PC-3 (cell line): ENCODE measurements around the gene USP27X. TPM values are rescaled to one million over a fixed set of nuclear protein-coding genes. Genes with fewer than 3 reads are reported as not detected.

Experiments
- ATAC-seq: fragments of 200-7000 bp; cut with Tn5 transposase; 2 replicates; pipeline ENCODE4 v1.9.1; 2020; ENCODE audit warnings: mild to moderate bottlenecking, moderate library complexity
- BruUV-seq: library from RNA; stranded (reverse); fragments of 400-500 nt; replicated peaks from 2 replicates; lab custom pipeline; 2021; lab: Mats Ljungman, UMichigan
- CTCF ChIA-PET: fragments of 300-600 bp; sonication (Branson Sonifier 250); formaldehyde crosslinking; loops from one replicate; lab custom pipeline; 2022; ENCODE audit warnings: antibody characterized with exemption; lab: Charles Lee
- POLR2A ChIA-PET: fragments of 300-600 bp; sonication (Branson Sonifier 250); formaldehyde crosslinking; loops from one replicate; lab custom pipeline; 2022; ENCODE audit warnings: antibody characterized with exemption; ENCODE audit not compliant: unreplicated experiment; lab: Charles Lee
- DNase-seq: peaks from one replicate; pipeline ENCODE4 v3.0.0-alpha.2; 2015
- H2AFZ ChIP-seq: fragments of 300-600 bp; sonication (generic); 2 replicates; pipeline ENCODE4 v1.6.0; 2016; ENCODE audit warnings: antibody characterized with exemption, low read length
- H3F3A ChIP-seq: fragments of 300-600 bp; sonication (generic); one replicate; pipeline ENCODE4 v1.6.0; 2017; ENCODE audit warnings: antibody characterized with exemption, low read length, control low read depth, mild to moderate bottlenecking; ENCODE audit not compliant: unreplicated experiment
- H3K27ac ChIP-seq: fragments of 300-600 bp; sonication (generic); 2 replicates; pipeline ENCODE4 v1.5.1; 2016; ENCODE audit warnings: mild to moderate bottlenecking, low read length
- H3K27me3 ChIP-seq: fragments of 300-600 bp; sonication (generic); 2 replicates; pipeline ENCODE4 v1.6.1; 2016; ENCODE audit warnings: low read length, mixed read lengths
- H3K36me3 ChIP-seq: fragments of 300-600 bp; sonication (generic); 2 replicates; pipeline ENCODE4 v1.6.1; 2016; ENCODE audit warnings: low read depth, mixed run types, low read length, mixed read lengths
- H3K4me1 ChIP-seq: fragments of 300-600 bp; sonication (generic); 2 replicates; pipeline ENCODE4 v1.5.1; 2016; ENCODE audit warnings: low read length; ENCODE audit not compliant: insufficient read depth
- H3K4me2 ChIP-seq: fragments of 300-600 bp; sonication (generic); 2 replicates; pipeline ENCODE4 v1.6.0; 2016; ENCODE audit warnings: low read length
- H3K4me3 ChIP-seq: fragments of 300-600 bp; sonication (generic); 2 replicates; pipeline ENCODE4 v1.5.1; 2016; ENCODE audit warnings: mild to moderate bottlenecking, low read length, mixed read lengths
- H3K79me2 ChIP-seq: fragments of 300-600 bp; sonication (generic); 2 replicates; pipeline ENCODE4 v1.6.1; 2017; ENCODE audit warnings: low read length, mixed read lengths
- H3K9ac ChIP-seq: fragments of 300-600 bp; sonication (generic); 2 replicates; pipeline ENCODE4 v1.6.0; 2016; ENCODE audit warnings: mild to moderate bottlenecking, low read length
- H3K9me2 ChIP-seq: fragments of 300-600 bp; sonication (generic); replicated peaks from 2 replicates; pipeline ENCODE4 v1.6.1; 2016; ENCODE audit warnings: mixed run types, low read length, mixed read lengths
- H3K9me3 ChIP-seq: fragments of 300-600 bp; sonication (generic); 2 replicates; pipeline ENCODE4 v1.6.1; 2016; ENCODE audit warnings: low read length, mixed read lengths
- H4K20me1 ChIP-seq: fragments of 300-600 bp; sonication (generic); 2 replicates; pipeline ENCODE4 v1.6.1; 2016; ENCODE audit warnings: low read length, mixed read lengths
- EZH2 ChIP-seq: fragments of 300-600 bp; sonication (generic); IDR thresholded peaks from one replicate; pipeline ENCODE4 v1.6.1; 2017; ENCODE audit warnings: antibody characterized with exemption, mild to moderate bottlenecking, low read length; ENCODE audit not compliant: unreplicated experiment
- EZH2phosphoT487 ChIP-seq: fragments of 300-600 bp; sonication (generic); IDR thresholded peaks from 2 replicates; pipeline ENCODE4 v1.6.1; 2018; ENCODE audit warnings: mild to moderate bottlenecking, antibody characterized with exemption, low read length, borderline replicate concordance
- intact Hi-C: fragments of 100-400 bp; cut with micrococcal nuclease; formaldehyde crosslinking; loops from 2 replicates; pipeline ENCODE4 v1.9.0; 2023
- total RNA-seq: library from RNA; depleted of rRNA; stranded (reverse); fragments of >200 nt; gene quantifications from 2 replicates; pipeline ENCODE4 v1.2.3, GENCODE V29; 2014
- TF ChIP-seq, protein P1 (sequence below): fragments of 300-600 bp; sonication (generic); conservative IDR thresholded peaks from 2 replicates; pipeline ENCODE4 v1.5.1; 2017; ENCODE audit warnings: antibody characterized with exemption, low read depth, mild to moderate bottlenecking, low read length

USP27X gene
- total RNA-seq, 1 experiment from 2014 or later: 0.62 TPM

DNA sequence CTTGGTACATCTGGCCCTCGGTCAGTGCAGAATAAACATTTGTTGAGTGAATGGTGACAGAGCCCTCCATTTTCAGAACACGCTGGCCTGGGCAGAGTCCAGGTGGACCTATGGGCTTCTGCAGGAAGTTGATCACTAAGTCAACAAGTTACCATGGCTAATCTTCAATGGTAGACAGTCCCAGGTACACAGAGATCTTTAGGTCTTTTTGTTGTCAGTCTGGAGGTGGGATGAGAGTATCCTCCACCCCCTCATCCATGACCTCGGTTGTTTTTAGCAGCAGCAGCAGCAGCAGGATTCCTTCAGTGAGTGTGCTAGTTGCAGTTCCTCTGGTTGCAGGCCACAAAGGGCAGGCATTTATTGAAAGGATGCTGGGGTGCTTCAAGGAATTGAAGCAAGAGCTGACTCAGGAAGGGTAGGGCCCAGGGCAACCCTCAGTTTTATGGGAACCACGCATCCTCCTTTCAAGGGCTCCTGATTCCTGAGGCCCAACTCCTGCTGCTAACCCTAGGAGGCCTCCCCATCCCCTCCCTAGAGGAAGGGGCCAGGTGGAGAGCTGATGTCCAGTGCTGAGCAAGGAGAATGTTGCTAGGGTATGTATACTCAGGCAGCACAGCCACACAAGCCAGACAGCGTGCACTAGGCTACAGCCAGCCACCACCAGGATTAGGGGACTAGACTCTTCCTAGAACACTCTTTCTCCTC is 1.7 kb upstream of the USP27X start:
- Histone ChIP-seq H4K20me1 (no peaks in the 10 kb centered on the region), H2AFZ (no peak overlapping the region), H3K36me3 (no peaks in the 10 kb centered on the region), H3K27ac (no peak overlapping the region), H3K4me1 (peaks cover 8% of the 10 kb centered on the region; the same call in 1 of the 2 replicates), H3K9me3 (no peaks in the 10 kb centered on the region), H3K79me2 (no peaks in the 10 kb centered on the region), H3K9me2 (no peaks in the 10 kb centered on the region), H3K4me2 (no peak overlapping the region), H3F3A (no peaks in the 10 kb centered on the region), H3K27me3 (no peaks in the 10 kb centered on the region), H3K9ac (no peak overlapping the region), H3K4me3 (no peak overlapping the region)
- DNase-seq: no peak
- ChIA-PET POLR2A (no interaction called here), CTCF (no interaction called here)
- no TSS peak for BruUV-seq
- TF ChIP-seq, protein P1, sequence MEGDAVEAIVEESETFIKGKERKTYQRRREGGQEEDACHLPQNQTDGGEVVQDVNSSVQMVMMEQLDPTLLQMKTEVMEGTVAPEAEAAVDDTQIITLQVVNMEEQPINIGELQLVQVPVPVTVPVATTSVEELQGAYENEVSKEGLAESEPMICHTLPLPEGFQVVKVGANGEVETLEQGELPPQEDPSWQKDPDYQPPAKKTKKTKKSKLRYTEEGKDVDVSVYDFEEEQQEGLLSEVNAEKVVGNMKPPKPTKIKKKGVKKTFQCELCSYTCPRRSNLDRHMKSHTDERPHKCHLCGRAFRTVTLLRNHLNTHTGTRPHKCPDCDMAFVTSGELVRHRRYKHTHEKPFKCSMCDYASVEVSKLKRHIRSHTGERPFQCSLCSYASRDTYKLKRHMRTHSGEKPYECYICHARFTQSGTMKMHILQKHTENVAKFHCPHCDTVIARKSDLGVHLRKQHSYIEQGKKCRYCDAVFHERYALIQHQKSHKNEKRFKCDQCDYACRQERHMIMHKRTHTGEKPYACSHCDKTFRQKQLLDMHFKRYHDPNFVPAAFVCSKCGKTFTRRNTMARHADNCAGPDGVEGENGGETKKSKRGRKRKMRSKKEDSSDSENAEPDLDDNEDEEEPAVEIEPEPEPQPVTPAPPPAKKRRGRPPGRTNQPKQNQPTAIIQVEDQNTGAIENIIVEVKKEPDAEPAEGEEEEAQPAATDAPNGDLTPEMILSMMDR: no peak
- TF ChIP-seq EZH2phosphoT487: no peak
- TF ChIP-seq EZH2: no peak
- intact Hi-C loops: loop anchor here (2.0 to 5.0 kb wide), 3 partner anchors 45 to 1247 kb away; partner anchors contain the start of genes AKAP4, CCNB3 and CLCN5
- no peak for ATAC-seq

DNA sequence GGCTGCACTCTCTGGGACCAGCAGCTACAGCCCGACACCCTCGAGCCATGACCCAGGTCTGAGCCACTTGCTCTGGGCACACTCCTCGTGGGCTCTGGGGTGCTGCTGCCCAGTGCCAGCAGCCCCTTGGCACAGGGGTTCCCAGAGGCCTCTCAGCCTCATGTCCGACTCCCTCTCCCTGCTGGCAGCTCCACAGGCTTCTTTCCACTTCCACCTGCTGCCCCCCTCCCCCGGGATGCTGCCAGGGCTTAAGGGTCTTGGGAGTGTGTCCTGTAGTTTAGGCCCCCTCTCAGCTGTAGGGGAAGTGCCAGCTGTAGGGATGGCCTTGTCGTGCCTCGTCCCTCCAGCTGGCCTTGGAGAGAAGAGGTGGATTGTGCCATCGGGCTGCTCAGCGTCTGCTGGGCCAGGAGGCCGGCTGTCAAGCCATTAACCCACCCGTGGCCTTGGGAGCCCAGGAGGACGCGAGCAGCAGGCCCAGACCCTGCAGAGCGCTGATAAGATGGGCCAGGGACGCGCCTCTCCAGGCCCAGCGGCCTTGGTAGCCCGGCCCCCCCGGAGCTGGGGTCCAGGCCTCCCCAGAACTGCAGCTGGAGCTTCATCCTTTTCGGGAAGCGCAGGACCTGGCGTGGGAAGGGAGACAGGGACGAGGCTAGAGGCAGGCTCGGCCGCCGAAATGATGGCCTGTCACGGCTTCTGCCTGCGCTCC is 1.0 kb upstream of the USP27X start:
- no TSS peak for BruUV-seq
- Histone ChIP-seq H4K20me1 (no peaks in the 10 kb centered on the region), H3K27ac (no peak overlapping the region; the same call in 1 of the 2 replicates), H3K4me2 (peak overlapping the region; percentile 80), H3K36me3 (no peaks in the 10 kb centered on the region), H3K9me3 (no peaks in the 10 kb centered on the region), H2AFZ (peak overlapping the region; percentile 80), H3K9ac (peak overlapping the region; percentile 68), H3K4me3 (peak overlapping the region; percentile 68), H3K79me2 (no peaks in the 10 kb centered on the region), H3K27me3 (no peaks in the 10 kb centered on the region), H3K4me1 (peaks cover 8% of the 10 kb centered on the region; the same call in 1 of the 2 replicates), H3F3A (no peaks in the 10 kb centered on the region), H3K9me2 (no peaks in the 10 kb centered on the region)
- DNase-seq: no peak
- CTCF ChIA-PET: interaction anchor here (0.6 kb wide), 1 partner anchor 1061 kb away, joined by 4 read pairs; no protein-coding TSS in a partner anchor
- TF ChIP-seq EZH2phosphoT487 (no peak), EZH2 (no peak)
- TF ChIP-seq, protein P1: no peak
- intact Hi-C loops: loop anchor here (5.0 kb wide), 2 partner anchors 44 to 324 kb away; partner anchors contain the start of genes AKAP4, CCNB3 and CLCN5
- POLR2A ChIA-PET: interaction anchor here (0.5 to 1.0 kb wide), 2 partner anchors 687 to 1120 kb away, joined by 3 to 6 read pairs; no protein-coding TSS in a partner anchor
- ATAC-seq: no peak; the same call in 1 of the 2 replicates
